Right hindlimb (tissue), 1 donor: ENCODE data around the gene TBC1D9.

Experiments used
- DNase-seq: peaks from one replicate; pipeline ENCODE4 v3.0.0-alpha.2; 2018

TBC1D9 gene

DNA sequence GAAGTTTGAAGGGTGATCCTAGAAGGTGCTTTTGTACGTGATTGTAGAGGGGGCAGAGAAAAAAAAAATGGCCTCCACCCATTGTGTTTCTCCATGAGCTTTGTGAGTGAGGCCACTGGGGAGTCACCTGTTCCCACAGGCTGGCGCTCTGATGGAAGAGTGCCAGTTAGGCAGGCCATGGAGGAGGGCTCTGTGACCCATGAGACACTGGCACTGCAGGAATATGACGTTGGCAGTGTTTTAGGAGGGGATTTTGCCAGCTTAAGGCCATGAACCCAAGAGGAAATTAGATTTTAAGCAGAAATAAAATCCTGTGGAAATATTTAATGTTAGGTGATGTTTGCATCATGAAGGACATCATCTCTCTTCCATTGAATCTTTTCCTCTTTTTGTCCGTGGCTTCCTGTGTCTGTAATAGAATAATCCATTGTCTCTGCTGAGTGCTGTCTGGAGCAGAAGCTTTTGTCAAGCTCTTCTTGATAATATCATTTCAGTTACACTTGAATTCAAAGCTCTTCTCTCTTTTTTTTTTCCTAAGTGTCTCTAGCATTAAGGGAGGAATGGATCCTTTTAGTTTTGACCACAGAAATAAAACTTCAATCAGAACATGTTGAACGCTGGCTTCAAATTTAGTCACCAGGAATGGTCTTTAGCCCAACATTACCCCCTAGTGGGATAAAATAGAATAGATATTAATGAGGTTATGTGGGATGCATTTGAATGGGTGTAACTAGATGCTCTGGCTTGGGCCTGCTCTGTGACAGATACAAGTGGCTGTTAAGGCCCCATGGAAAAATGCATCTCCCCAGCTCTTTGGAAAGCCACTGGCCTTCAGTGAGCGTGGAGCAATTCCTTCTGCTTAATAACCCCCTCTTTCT, 146.4 kb downstream of the TBC1D9 start:
- DNase-seq, result no peak

GRCh38 chr4:140607852-140608251, 148.3 kb downstream of the TBC1D9 start:
- DNase-seq, result no peak

DNA sequence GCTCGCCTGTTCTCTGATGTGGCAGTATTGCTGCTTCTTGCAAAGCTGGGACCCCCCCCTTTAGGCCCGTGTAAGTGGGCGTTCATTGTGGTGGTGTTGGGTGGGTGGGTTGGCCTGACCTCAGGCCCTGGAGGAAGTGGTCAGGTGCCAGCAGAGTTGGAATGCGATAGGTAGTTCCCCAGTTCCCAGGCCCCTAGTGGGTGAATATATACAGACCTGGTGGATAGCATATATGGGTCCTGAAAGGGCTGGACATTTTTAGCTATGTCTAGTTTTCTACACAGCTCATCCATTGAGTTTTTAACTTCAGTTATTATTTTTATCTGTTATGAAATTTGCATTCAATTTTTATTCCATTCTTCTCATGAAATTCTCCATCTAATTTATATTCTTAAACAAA, 151.6 kb downstream of the TBC1D9 start:
- no peak for DNase-seq

GRCh38 chr4:140603286-140603685, 152.9 kb downstream of the TBC1D9 start:
- DNase-seq, result no peak

- DNase-seq, result no peak
Measured at GRCh38 chr4:140602714-140603113, 153.5 kb downstream of the TBC1D9 start.

GRCh38 chr4:140600408-140600807, 155.8 kb downstream of the TBC1D9 start:
- DNase-seq, result no peak

DNA sequence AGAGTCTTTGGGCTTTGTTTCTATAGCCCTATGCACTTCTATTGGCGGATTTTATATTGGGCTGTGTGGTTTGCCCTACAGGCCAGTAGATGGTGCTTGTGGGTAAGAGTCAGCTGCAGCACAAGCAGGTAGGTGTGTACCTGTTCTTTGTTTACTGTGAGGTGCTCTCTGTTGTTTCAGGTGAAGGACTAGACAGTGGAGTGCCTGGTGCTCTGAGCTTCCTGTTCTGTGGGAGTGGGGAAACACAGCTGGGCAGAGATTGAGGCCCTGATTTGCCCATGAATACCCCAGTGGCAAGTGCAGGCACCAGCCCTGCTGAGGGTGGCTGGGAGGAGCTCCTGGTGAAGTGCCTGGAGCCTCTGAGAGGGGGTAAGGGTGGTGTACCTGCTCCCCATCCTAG, 161.1 kb downstream of the TBC1D9 start:
- DNase-seq, result no peak

DNA sequence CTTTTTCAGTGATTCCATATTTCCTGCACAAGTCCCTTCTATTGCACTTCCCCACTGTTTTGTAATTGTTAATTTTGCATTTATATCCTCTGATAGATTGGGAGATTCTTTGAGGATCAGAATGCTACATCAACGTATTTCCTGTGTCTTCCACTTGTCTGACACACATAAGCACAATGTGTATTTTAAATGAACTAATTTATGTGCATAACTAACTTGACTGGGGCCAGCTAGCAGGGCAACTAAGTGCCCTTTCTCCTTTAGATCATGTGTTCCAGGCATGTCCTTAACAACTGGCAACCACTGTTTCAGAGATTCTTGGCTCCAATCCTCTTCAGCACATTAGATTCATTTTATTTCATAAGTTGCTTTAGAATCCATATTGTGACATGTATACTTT, 171.7 kb downstream of the TBC1D9 start:
- DNase-seq, result no peak

GRCh38 chr4:140581078-140581477, 175.1 kb downstream of the TBC1D9 start:
- DNase-seq, result no peak

GRCh38 chr4:140579278-140579677, 176.9 kb downstream of the TBC1D9 start:
- DNase-seq, result no peak

- DNase-seq, result no peak
Measured at GRCh38 chr4:140575489-140575888, 180.7 kb downstream of the TBC1D9 start.

DNA sequence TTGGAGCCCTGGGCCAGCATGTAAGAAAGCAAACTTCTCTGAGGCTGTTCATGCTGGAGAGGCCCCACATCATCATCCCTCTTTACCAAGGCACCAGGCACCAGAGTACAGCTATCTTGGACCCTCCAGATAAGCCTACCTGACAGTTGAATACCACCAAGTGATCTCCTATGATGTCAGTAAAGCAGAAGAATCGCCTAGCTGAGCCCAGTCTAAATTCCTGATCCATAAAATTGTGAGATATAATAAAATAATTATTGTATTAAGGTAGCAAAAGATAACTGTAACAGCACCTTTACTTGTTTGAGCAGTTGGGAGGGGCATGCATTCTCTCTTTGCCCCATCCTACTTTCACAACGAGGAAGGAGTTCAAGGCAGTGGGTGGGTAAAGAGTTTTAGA, 184.6 kb downstream of the TBC1D9 start:
- DNase-seq, result no peak
